Hepatocyte (in vitro differentiated cells): Measurements from ENCODE around the gene ABCC6. TPM values are rescaled to one million over a fixed set of nuclear protein-coding genes. Genes with fewer than 3 reads are reported as not detected.

Experiments used
- DNase-seq: peaks from one replicate; pipeline ENCODE4 v3.0.0-alpha.2; 2016; ENCODE audit warnings: low spot score
- H2AFZ ChIP-seq: fragments of 200-600 bp; sonication (generic); 2 replicates; pipeline ENCODE4 v1.6.0; 2016; ENCODE audit warnings: antibody characterized with exemption, mild to moderate bottlenecking
- H3K27ac ChIP-seq: fragments of 200-600 bp; sonication (generic); 2 replicates; pipeline ENCODE4 v1.5.1; 2016; ENCODE audit warnings: mild to moderate bottlenecking
- H3K27me3 ChIP-seq: fragments of 200-600 bp; sonication (generic); 2 replicates; pipeline ENCODE4 v1.6.1; 2016
- H3K36me3 ChIP-seq: fragments of 200-600 bp; sonication (generic); replicated peaks from 2 replicates; pipeline ENCODE4 v1.5.1; 2016; ENCODE audit warnings: low read depth; ENCODE audit not compliant: insufficient read depth
- H3K4me1 ChIP-seq: fragments of 200-600 bp; sonication (generic); 2 replicates; pipeline ENCODE4 v1.5.1; 2016; ENCODE audit warnings: mild to moderate bottlenecking, moderate library complexity; ENCODE audit not compliant: insufficient read depth
- H3K4me2 ChIP-seq: fragments of 200-600 bp; sonication (generic); 2 replicates; pipeline ENCODE4 v1.6.0; 2016
- H3K4me3 ChIP-seq: fragments of 200-600 bp; sonication (generic); 2 replicates; pipeline ENCODE4 v1.5.1; 2016; ENCODE audit warnings: mild to moderate bottlenecking
- H3K79me2 ChIP-seq: fragments of 200-600 bp; sonication (generic); 2 replicates; pipeline ENCODE4 v1.6.0; 2017; ENCODE audit warnings: mild to moderate bottlenecking
- H3K9me2 ChIP-seq: fragments of 200-600 bp; sonication (generic); replicated peaks from 2 replicates; pipeline ENCODE4 v1.6.0; 2017; ENCODE audit warnings: mild to moderate bottlenecking; ENCODE audit not compliant: insufficient read depth
- H3K9me3 ChIP-seq: fragments of 200-600 bp; sonication (generic); 2 replicates; pipeline ENCODE4 v1.5.1; 2016; ENCODE audit warnings: low read depth, mild to moderate bottlenecking
- H4K20me1 ChIP-seq: fragments of 200-600 bp; sonication (generic); 2 replicates; pipeline ENCODE4 v1.6.0; 2016; ENCODE audit warnings: mild to moderate bottlenecking; ENCODE audit not compliant: insufficient read depth, poor library complexity, severe bottlenecking
- EZH2 ChIP-seq: fragments of 200-600 bp; sonication (generic); IDR thresholded peaks from 2 replicates; pipeline ENCODE4 v1.6.1; 2016; ENCODE audit warnings: antibody characterized with exemption, mild to moderate bottlenecking, borderline replicate concordance
- EZH2phosphoT487 ChIP-seq: fragments of 200-600 bp; sonication (generic); IDR thresholded peaks from one replicate; pipeline ENCODE4 v1.6.1; 2018; ENCODE audit warnings: antibody characterized with exemption, mild to moderate bottlenecking, low read depth, moderate library complexity; ENCODE audit not compliant: unreplicated experiment, severe bottlenecking
- WGBS: methylation state at CpG from one replicate; pipeline ENCODE4 v1.1.6; 2016; ENCODE audit warnings: low lambda C conversion rate; ENCODE audit errors: missing lambda C conversion rate; 5-methylcytosine and 5-hydroxymethylcytosine counted together
- polyA plus RNA-seq: library from polyadenylated mRNA; unstranded; fragments of >200 nt; fragmentation: Nextera tagmentation; extraction: Ambion mirVana; gene quantifications from 2 replicates; pipeline ENCODE4 v1.2.1, GENCODE V29; 2016
- total RNA-seq: library from RNA; depleted of rRNA; stranded (reverse); fragments of >200 nt; gene quantifications from 2 replicates; pipeline ENCODE4 v1.2.3, GENCODE V29; 2014
- TF ChIP-seq, protein P1 (sequence below): fragments of 200-600 bp; sonication (generic); IDR thresholded peaks from 2 replicates; pipeline ENCODE4 v1.5.1; 2016; ENCODE audit warnings: antibody characterized with exemption, mild to moderate bottlenecking; ENCODE audit not compliant: poor library complexity

Gene ABCC6
- total and polyA plus RNA-seq, 2 experiments from 2014 or later, result 41.2 to 46.8 TPM

DNA sequence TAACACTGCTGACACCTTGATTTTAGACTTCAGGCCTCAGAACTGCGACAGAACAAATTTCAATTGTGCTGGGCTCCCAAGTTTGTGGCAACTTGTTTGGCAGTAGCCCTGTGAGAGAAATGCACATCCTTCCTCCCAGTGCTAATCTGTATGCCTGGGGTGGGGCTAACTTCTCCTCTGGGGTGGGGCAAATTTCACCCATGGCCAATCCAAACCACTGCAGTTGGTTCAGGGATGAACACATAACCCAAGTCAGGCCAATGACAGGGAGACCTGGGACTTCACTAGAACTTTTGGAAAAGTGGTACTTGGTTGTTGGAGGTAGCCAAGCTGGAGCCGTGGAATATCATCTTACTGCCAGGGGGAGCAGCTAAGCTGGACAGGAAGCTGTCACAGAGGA lies 56.3 kb downstream of the ABCC6 start:
- no peaks in the 10 kb centered on the region for H3K27me3 ChIP-seq
- H3K36me3 ChIP-seq, result no peaks in the 10 kb centered on the region
- TF ChIP-seq, protein P1, sequence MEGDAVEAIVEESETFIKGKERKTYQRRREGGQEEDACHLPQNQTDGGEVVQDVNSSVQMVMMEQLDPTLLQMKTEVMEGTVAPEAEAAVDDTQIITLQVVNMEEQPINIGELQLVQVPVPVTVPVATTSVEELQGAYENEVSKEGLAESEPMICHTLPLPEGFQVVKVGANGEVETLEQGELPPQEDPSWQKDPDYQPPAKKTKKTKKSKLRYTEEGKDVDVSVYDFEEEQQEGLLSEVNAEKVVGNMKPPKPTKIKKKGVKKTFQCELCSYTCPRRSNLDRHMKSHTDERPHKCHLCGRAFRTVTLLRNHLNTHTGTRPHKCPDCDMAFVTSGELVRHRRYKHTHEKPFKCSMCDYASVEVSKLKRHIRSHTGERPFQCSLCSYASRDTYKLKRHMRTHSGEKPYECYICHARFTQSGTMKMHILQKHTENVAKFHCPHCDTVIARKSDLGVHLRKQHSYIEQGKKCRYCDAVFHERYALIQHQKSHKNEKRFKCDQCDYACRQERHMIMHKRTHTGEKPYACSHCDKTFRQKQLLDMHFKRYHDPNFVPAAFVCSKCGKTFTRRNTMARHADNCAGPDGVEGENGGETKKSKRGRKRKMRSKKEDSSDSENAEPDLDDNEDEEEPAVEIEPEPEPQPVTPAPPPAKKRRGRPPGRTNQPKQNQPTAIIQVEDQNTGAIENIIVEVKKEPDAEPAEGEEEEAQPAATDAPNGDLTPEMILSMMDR, result no peak
- TF ChIP-seq EZH2phosphoT487, result no peak
- no peak overlapping the region for H3K4me3 ChIP-seq
- no peaks in the 10 kb centered on the region for H3K9me3 ChIP-seq
- WGBS, result 48% methylated on average over 2 of the region's 2 CpGs
- H3K9me2 ChIP-seq, result no peaks in the 10 kb centered on the region
- no peak overlapping the region for H3K4me2 ChIP-seq
- no peaks in the 10 kb centered on the region for H3K4me1 ChIP-seq
- no peak overlapping the region for H3K27ac ChIP-seq
- H3K79me2 ChIP-seq, result no peaks in the 10 kb centered on the region
- H2AFZ ChIP-seq, result no peak overlapping the region
- H4K20me1 ChIP-seq, result no peaks in the 10 kb centered on the region
- no peak for DNase-seq

DNA sequence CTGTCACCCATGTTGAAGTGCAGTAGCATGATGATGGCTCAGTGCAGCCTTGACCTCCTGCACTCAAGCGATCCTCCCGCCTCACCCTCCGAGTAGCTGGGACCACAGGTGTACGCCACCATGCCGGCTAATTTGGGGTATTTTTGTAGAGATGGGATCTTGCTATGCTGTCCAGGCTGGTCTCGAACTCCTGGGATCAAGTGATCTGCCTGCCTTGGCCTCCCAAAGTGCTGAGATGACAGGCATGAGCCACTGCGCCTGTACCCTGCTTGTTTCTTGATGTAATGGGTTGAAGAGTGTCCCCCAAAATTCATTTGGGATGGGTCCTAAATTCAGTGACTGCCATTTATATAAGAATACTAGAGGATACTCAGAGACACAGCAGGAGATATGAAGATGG lies 57.2 kb downstream of the ABCC6 start:
- TF ChIP-seq EZH2phosphoT487, result no peak
- no peak for TF ChIP-seq EZH2
- TF ChIP-seq, protein P1, result no peak
- no peaks in the 10 kb centered on the region for H4K20me1 ChIP-seq
- no peak overlapping the region for H2AFZ ChIP-seq
- no peak for DNase-seq
- no peaks in the 10 kb centered on the region for H3K79me2 ChIP-seq
- WGBS, result 91% methylated on average over 7 of the region's 7 CpGs
- H3K4me1 ChIP-seq, result no peaks in the 10 kb centered on the region
- no peaks in the 10 kb centered on the region for H3K9me3 ChIP-seq
- no peak overlapping the region for H3K4me2 ChIP-seq
- H3K9me2 ChIP-seq, result no peaks in the 10 kb centered on the region
- no peaks in the 10 kb centered on the region for H3K27me3 ChIP-seq
- no peak overlapping the region for H3K4me3 ChIP-seq
- no peak overlapping the region for H3K27ac ChIP-seq
- no peaks in the 10 kb centered on the region for H3K36me3 ChIP-seq

DNA sequence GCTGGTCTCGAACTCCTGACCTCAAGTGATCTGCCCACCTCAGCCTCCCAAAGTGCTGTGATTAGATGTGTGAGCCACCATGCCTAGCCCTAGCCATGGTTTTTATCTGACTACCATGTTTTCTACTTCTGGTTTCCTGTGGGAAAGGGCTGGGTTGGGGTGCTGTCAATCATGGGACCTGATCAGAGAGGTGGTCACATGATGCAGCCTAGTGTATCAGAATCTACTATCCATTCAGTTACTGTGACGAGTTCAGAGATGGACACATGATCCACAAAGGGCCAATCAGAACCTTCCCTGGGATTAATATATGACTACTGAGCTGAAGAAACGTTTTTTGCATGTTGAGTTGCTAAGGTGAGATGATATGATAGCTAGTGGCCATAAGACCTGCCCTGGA lies 59.1 kb downstream of the ABCC6 start:
- Histone ChIP-seq H2AFZ (no peak overlapping the region), H3K4me1 (no peaks in the 10 kb centered on the region), H3K27ac (no peak overlapping the region), H4K20me1 (no peaks in the 10 kb centered on the region), H3K27me3 (no peaks in the 10 kb centered on the region), H3K4me3 (no peak overlapping the region), H3K9me3 (no peaks in the 10 kb centered on the region), H3K9me2 (no peaks in the 10 kb centered on the region), H3K36me3 (no peaks in the 10 kb centered on the region), H3K79me2 (no peaks in the 10 kb centered on the region), H3K4me2 (no peak overlapping the region)
- no peak for DNase-seq
- WGBS, result 83% methylated on average over 3 of the region's 3 CpGs
- no peak for TF ChIP-seq EZH2
- TF ChIP-seq, protein P1, result no peak
- TF ChIP-seq EZH2phosphoT487, result no peak

DNA sequence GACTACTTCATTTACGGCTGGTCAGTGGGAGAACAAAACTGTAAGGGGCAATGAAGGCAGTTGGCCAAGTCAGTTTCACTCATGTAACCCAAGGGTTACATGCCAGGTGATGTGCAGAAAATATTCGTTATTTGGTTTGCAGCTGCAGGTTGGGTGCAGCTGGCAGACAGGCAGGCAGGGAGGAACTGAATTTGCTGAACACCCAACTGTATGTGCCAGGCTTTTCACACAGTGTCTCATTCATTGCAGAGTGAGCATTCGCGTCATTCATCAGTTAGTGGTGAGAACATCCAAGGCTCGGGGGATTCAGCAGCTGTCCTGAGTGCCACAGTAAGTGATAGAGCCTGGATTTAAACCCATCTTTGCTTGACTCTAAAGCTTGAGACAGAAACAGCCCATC lies 59.7 kb downstream of the ABCC6 start:
- 90% methylated on average over 5 of the region's 5 CpGs for WGBS
- Histone ChIP-seq H3K4me1 (no peaks in the 10 kb centered on the region), H3K9me3 (no peaks in the 10 kb centered on the region), H3K79me2 (no peaks in the 10 kb centered on the region), H3K9me2 (no peaks in the 10 kb centered on the region), H3K36me3 (peaks cover 2% of the 10 kb centered on the region), H3K27me3 (no peaks in the 10 kb centered on the region), H3K4me2 (no peak overlapping the region), H4K20me1 (no peaks in the 10 kb centered on the region), H3K4me3 (no peak overlapping the region), H2AFZ (no peak overlapping the region), H3K27ac (no peak overlapping the region)
- TF ChIP-seq EZH2phosphoT487, result no peak
- no peak for TF ChIP-seq EZH2
- TF ChIP-seq, protein P1, result no peak
- DNase-seq, result no peak
